8988T (cell line): Measurements from ENCODE around the gene SLC27A5.
"Not testable (repeated sequence)": the region's sequence is repeated elsewhere in the genome, so short reads cannot be mapped to it uniquely, and the experiment has no call there.

ENCODE experiments used
- DNase-seq: peaks from one replicate; pipeline ENCODE4 v3.0.0; 2011

Gene SLC27A5

DNA sequence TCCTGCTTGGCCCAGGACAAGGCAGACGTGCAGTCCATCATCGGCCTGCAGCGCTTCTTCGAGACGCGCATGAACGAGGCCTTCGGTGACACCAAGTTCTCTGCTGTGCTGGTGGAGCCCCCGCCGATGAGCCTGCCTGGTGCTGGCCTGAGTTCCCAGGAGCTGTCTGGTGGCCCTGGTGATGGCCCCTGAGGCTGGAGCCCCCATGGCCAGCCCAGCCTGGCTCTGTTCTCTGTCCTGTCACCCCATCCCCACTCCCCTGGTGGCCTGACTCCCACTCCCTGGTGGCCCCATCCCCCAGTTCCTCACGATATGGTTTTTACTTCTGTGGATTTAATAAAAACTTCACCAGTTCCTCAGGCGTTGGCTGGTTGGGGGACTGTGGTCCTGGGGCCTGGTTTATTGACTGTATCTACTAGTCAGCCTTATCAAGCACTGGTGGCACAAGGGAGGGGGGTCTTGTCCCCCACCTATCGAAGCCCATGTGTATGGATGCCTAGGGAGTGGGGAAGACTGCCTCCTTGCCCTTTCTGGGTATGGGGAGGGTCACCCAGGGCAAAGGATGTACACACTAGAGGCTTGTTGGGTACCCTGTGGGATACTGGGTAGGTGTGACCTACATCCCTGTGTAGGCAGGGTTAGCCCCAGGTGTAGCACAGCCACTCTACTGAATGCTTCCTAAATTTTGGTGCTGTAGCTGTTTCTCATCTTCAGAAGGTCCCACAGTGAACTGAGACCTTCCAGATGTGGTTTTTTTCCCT lies 38.8 kb upstream of the SLC27A5 start:
- DNase-seq, result no peak

DNA sequence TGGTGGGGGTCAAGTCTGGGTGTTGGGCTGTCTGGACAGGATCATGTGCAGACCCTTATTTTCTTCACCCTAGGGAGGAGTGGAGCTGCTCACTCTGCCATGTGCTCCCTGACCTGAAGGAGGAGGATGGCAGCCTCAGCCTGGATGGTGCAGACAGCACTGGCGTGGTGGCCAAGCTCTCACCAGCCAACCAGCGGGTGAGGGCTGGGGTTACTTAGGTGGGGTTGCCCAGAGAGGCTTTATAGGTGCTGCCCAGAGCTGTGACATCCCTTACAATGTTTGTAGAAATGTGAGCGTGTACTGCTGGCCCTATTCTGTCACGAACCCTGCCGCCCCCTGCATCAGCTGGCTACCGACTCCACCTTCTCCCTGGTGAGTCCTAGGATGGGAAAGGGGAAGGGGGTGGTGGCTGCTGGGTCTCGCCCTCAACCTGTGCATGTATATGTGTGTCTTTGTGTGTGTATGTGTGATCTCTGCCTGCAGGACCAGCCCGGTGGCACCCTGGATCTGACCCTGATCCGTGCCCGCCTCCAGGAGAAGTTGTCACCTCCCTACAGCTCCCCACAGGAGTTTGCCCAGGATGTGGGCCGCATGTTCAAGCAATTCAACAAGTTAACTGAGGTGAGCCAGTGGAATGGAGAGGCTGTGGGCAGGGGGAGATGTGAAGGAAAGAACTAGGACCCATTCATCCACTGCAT lies 38.0 kb upstream of the SLC27A5 start:
- no peak for DNase-seq

DNA sequence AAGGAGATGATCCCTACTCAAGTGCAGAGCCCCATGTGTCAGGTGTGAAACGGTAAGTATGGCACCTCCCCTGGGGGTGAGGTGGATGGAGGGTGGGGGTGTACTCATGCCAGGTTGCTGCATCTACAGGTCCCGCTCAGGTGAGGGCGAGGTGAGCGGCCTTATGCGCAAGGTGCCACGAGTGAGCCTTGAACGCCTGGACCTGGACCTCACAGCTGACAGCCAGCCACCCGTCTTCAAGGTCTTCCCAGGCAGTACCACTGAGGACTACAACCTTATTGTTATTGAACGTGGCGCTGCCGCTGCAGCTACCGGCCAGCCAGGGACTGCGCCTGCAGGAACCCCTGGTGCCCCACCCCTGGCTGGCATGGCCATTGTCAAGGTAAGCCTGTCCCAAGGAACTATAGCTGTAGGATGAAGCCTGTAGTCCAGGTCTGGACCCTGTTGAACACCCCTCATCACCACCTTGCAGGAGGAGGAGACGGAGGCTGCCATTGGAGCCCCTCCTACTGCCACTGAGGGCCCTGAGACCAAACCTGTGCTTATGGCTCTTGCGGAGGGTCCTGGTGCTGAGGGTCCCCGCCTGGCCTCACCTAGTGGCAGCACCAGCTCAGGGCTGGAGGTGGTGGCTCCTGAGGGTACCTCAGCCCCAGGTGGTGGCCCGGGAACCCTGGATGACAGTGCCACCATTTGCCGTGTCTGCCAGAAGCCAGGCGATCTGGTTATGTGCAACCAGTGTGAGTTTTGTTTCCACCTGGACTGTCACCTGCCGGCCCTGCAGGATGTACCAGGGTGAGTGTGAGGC lies 37.3 kb upstream of the SLC27A5 start:
- DNase-seq, result no peak

DNA sequence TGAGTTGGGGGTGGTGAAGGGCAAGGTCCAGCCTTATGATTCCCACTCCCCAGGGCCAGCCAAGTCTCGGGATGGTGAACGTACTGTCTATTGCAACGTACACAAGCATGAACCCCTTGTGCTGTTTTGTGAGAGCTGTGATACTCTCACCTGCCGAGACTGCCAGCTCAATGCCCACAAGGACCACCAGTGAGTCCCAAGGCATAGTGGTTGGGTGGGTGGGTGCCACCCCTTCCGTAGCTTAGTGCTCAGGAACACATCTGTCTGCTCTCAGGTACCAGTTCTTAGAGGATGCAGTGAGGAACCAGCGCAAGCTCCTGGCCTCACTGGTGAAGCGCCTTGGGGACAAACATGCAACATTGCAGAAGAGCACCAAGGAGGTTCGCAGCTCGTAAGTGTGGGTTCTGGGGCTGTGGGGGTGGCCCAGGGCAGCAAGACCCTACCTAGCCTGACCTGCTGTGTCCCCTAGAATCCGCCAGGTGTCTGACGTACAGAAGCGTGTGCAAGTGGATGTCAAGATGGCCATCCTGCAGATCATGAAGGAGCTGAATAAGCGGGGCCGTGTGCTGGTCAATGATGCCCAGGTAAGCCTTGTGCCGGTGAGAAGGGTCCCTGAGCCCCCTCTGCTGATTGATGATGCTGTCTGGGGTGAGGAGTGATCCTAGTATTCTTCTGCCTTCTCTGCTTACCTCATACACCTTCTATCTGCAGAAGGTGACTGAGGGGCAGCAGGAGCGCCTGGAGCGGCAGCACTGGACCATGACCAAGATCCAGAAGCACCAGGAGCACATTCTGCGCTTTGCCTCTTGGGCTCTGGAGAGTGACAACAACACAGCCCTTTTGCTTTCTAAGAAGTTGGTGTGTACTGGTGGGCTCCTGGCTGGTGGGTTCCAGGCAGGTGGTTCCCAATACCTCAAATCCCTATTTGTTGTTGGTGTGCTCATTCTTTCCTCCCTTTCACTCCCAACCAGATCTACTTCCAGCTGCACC lies 35.8 kb upstream of the SLC27A5 start:
- no peak for DNase-seq

DNA sequence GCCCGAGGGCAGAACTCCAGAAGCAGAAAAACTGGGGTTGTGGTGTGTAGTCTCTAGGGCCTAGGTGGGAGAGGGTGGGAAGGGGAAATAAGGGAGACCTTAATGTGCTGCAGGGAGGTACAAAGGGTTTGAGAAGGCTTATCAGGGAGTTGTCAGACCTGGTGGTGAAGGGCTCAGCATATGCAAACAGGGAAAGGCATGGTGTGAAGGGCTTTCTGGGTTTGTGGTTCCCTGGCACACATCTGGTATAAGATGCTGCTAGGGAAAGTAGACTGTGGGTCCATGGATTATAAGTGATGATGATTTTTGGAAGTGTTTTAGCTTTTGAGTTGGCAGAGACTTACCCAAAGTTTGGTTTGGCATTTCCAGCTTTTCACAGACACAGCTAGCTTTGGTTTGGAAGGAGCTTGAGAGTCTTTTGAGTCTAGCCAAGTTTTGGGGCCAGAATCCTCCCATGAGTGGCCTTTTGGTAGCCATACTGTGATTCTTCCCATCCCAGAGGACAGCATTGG lies 34.3 kb upstream of the SLC27A5 start:
- DNase-seq, result no peak

DNA sequence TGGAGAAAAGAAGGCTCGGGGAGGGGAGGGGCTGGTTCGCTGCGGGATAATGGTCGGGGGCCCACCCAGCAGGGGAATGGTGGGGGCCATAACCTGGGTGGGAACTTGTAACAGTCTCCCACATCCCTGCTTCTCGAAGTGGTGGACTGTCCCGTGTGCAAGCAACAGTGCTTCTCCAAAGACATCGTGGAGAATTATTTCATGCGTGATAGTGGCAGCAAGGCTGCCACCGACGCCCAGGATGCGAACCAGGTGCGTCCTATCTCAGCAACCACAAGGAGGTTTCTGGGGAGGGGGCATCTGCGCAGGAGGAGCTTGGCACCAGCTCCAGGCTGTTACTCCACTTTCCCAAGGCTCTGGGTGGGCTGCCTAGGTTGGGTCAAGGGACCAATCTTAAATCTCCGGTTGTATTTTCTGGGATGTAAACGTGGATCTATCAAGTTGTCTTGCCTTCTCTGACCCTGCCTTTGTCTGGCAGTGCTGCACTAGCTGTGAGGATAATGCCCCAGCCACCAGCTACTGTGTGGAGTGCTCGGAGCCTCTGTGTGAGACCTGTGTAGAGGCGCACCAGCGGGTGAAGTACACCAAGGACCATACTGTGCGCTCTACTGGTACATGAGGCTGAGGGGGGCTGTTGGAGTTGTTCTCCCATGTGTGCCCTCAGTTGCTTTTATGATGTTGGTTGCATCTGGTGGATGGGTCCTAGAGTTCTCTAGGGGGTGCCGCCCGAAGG lies 33.7 kb upstream of the SLC27A5 start:
- DNase-seq, result no peak

DNA sequence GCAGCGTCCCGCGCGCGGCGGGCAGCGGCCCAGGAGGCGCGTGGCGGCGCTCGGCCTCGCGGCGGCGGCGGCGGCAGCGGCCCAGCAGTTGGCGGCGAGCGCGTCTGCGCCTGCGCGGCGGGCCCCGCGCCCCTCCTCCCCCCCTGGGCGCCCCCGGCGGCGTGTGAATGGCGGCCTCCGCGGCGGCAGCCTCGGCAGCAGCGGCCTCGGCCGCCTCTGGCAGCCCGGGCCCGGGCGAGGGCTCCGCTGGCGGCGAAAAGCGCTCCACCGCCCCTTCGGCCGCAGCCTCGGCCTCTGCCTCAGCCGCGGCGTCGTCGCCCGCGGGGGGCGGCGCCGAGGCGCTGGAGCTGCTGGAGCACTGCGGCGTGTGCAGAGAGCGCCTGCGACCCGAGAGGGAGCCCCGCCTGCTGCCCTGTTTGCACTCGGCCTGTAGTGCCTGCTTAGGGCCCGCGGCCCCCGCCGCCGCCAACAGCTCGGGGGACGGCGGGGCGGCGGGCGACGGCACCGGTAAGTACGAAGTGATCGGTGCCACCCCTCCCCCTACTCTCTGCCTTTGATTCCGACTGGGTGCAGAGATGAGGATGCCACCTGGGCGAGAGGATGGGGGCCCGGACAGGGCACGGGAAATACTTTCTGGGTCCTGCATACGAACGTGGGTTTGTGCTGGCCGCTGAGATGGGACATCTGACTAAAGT lies 32.9 kb upstream of the SLC27A5 start:
- DNase-seq, result peak; percentile 79

DNA sequence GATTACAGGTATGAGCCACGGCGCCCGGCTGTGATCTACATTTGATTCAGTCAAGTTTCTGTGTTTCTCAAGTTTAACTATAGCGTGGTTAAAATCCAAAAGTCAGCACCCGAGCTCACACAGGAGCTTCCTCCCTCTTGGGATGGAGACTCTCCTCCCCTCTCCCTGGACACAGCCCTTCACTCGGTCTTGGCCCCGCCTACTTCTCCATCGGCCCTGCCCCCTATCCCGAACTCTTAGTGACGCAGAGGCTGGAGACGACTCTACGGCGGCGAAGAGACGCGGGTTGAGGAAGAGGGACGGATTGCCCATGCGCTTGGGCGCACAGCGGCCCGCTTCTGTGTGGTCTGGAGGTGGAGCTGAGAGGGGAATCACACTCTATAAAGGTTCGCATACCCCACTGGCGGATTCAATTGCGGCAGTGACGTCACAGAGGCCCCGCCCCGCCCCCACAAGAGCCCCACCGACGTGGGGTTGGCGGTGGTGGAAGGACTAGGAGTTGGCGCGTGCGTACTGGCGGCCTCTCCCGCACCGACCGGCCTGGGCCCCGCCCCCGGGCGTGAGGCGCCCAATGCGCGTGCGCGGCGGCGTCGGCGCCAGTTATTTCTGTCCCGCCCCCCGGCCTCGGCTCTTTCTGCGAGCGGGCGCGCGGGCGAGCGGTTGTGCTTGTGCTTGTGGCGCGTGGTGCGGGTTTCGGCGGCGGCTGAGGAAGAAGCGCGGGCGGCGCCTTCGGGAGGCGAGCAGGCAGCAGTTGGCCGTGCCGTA lies 32.2 kb upstream of the SLC27A5 start, which contains the start of gene TRIM28:
TSS of gene TRIM28 (plus strand) at position 239 of the 765 bp plus-strand sequence. CDS start 694 bp downstream, outside the sequence.
- DNase-seq, result peak; percentile 99

DNA sequence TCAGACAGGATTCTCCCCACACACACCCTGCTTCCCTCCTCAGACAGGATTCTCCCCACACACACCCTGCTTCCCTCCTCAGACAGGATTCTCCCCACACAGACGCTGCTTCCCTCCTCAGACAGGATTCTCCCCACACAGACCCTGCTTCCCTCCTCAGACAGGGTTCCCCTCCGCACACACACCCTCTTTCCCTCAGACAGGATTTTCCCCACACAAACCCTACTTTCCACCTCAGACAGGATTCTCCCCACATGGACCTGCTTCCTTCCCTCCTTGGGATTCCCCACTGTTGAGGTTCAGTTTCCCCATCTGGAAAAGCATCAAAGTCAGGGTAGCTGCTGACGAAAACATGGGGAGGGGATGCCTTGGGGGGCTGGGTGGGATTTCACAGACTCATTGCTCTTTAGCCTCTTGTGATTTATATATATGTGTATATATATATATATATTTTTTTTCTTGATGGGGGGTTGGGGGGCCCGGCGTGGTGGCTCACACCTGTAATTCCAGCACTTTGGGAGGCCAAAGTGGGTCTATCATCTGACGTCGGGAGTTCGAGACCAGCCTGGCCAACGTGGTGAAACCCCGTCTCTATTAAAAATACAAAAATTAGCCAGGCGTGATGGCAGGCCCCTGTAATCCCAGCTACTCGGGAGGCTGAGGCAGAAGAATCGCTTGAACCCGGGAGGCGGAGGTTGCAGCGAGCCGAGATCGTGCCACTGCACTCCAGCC lies 31.0 kb upstream of the SLC27A5 start:
- not testable (repeated sequence) for DNase-seq

DNA sequence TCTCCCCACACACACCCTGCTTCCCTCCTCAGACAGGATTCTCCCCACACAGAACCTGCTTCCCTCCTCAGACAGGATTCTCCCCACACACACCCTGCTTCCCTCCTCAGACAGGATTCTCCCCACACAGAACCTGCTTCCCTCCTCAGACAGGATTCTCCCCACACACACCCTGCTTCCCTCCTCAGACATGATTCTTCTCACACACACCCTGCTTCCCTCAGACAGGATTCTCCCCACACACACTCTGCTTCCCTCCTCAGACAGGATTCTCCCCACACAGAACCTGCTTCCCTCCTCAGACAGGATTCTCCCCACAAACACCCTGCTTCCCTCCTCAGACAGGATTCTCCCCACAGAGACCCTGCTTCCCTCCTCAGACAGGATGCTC lies 27.4 kb upstream of the SLC27A5 start:
- DNase-seq, result not testable (repeated sequence)

DNA sequence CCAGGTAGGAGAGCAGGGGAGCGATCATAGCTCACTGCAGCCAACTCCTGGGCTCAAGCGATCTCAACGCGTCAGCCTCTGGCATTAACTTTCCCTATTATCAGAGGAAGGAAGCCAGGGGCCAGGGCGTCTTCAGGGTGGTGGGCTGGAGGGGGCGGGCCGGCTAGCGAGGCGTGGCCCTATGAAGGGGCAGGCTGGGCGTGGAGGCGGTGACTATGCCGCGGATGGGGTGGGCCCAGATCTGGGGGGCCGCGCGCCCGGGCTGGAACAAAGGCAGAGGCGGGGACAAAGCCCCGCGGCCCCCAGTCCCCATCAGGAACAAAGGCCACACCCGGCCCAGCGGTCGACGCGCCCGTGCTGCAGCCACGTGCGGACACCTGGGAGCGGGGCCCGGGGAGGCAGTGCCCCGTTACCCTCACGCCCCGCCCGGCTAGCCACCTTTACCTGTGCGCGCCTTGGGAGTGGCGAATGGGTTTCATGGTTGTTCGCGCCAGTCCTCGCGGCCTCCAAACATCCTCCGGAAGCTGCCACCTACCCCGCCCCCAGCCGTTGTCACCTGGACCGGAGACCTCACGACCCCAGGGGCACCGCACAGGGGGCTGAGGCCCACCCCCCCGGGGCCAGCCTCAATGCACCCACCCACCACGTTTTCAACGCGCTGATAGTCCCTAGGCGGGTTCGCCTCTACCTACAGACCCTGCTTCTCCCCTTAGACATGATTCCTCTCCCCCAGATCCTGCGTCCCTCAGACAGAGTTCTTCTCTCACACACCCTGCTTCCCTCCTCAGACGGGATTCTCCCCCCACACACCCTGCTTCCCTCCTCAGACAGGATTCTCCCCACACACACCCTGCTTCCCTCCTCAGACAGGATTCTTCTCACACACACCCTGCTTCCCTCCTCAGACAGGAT lies 26.7 kb upstream of the SLC27A5 start:
- no peak for DNase-seq

DNA sequence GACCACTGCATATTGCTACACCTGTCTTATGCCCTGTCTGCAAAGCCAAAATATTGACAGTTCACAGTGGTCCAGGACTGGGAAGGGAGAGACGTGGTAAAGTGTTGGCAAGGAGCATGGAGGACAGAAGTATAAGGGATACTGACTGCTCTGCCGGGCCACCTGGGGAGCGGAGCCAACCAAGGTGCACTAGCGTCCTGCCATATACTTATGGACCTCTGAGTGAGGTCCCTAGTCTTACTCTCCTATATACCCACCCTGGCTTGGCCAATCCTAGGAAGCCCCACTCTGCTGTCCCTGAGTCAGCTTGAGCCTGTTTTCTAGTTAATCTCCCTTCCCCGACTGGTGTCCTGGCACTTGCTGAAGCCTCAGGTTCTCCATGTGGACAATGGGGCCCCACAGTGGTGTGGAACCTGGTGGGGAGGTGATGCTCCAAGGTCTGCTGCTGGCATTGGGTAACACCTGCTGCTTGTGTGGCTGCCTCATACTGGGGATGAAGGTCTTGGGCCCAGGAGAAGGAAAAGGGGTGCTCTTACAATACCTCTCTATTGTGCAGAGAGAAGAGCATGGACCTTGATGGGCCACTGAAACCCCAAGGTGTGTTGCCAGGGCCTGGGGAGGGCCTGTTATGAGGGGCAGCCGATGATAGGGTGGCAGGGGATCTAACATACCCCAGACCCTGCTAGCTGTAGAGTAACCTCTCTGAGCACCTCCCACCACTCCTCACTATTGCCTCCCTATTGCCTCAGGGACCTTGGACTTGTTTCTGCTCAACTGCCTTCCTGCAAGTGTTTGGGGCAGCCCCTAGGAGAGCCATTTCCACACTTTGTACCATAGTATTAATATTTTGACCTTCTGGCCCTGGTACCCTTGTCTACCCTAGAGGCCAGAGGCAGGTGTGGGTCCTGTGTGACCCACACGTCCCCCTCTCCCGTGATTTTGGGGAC lies 25.3 kb upstream of the SLC27A5 start:
- DNase-seq, result no peak

DNA sequence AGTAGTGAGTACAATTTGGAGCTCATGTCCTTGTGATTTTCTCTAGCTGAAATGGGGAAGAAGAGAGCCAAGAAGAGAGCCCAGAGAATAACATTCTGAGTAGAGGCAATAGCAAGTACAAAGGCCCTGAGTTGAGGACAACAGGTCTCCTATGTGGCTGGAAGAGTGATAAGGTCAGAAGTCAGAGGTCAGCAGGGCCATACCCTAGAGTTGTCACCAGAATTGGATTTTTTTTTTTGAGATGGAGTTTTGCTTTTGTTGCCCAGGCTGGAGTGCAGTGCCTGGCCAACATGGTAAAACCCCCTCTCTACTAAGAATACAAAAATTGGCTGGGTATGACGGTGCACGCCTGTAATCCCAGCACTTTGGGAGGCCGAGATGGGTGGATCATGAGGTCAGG lies 24.1 kb upstream of the SLC27A5 start:
- DNase-seq, result no peak

DNA sequence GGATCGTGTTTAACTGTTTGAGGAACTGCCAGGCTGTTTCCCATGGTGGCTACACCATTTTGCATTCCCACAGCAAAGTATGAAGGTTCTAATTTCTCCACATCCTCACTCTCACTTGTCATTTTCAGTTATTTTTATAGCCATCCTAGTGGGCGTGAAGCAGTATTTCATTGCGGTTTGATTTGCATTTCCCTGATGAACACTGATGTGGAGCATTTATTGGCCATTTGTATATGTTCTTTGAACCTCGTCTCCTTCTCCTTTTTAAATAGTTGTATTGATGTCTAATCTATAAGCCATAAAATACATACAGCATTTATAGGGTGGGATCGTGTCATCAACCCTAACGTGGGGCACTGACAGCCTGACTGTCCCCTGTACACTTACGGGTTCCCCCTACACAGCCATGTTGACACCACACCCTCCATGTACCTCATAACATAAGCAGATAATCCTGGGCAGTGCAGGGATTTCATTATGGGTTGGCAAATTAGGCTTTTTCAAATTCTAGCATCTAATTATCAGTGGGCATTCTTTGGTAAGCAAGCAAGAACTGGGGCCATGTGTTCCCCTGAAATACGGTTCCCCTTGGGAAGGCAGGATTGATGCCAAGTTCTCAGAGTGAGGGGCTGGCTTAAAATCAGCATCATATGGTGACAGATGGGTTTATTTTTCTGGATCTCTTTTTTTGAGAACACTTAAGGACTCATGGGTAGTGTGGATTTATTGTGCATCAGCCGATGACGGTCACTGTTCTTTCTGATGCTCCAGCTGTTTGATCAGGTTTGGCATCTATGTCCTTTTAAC lies 19.4 kb upstream of the SLC27A5 start:
- no peak for DNase-seq

DNA sequence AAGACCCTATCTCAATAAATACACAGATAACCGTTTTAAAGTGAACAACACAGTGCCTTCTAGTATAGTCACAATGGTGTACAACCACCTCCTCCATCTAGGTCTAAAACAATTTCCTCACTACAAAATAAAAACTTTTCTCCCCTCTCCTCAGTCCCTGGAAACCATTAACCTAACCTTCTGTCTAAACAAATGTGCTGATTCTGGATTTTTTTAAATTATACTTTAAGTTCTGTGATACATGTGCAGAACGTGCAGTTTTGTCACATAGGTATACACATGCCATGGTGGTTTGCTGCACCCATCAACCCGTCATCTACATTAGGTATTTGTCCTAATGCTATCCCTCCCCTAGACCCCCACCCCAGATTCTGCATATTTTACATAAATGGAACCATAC lies 17.6 kb upstream of the SLC27A5 start:
- DNase-seq, result no peak

DNA sequence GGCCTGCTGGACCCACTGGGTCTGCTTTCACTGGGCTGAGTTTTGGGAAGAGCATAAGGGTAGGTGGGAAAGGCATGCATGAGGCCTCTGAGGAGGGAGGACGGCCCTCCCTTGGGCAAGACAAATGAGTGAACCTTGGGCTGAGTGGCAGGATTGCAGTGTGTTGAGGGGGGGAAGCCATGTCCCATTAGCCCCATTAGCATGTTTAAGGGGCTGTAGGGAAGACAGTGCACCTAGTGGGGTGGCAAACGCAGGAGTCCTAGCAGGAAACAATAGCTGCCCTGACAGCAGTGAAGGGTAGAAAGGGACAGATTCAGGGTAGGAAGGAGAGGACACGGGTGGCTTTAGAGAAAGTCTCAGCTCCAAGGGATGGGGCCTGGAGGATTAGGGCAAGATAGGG lies 10.9 kb upstream of the SLC27A5 start:
- DNase-seq, result no peak
